Left cardiac atrium (tissue), 4 donors: Measurements from ENCODE around the gene GMDS. TPM values are rescaled to one million over a fixed set of nuclear protein-coding genes. Genes with fewer than 3 reads are reported as not detected.

ENCODE experiments used
- ATAC-seq, 2 donors: fragments of 200-7000 bp; cut with Tn5 transposase; one replicate each; pipeline ENCODE4 v1.9.1; 2020; ENCODE audit warnings: mild to moderate bottlenecking in 2 of 2, moderate library complexity in 2 of 2
- DNase-seq: peaks from one replicate; pipeline ENCODE4 v3.0.0-alpha.2; 2020
- intact Hi-C, 2 donors: fragments of 100-400 bp; cut with DNase I; formaldehyde crosslinking; loops; one replicate each; pipeline versions ENCODE4 v1.14.1 to v1.15.1; 2022 to 2023
- total RNA-seq, 2 donors: library from RNA; stranded (reverse); fragmentation: NEBNext Ultra II Directional; extraction: Animal tissue kit (Norgen Biotek cat#: 25700); gene quantifications; one replicate each; pipeline ENCODE4 v1.2.1, GENCODE V29; 2021
- donor health status: DM: no; HTN: yes; CAD: no.
- donor health status: DM: no; HTN: yes; CAD: no; lungs with severe emphysema.
- donor health status: DM: yes; HTN: yes; CAD: no.
- donor health status: Dilated cardiomyopathy.

The GMDS gene
- total RNA-seq, 2 donors from 2014 or later, result 8.4 to 20.8 TPM

GRCh38 chr6:1790684-1791083, 454.7 kb downstream of the GMDS start:
- DNase-seq (no peak), ATAC-seq (no peak)
- intact Hi-C loops, result no loop called here

- DNase-seq (no peak), ATAC-seq (peak in 1 of 2 donors; percentile 38)
Observed at GRCh38 chr6:1789092-1789491, 456.3 kb downstream of the GMDS start.

GRCh38 chr6:1787894-1788293, 457.5 kb downstream of the GMDS start:
- intact Hi-C loops, result no loop called here
- peak; percentile 57 for DNase-seq
- ATAC-seq, result peak; percentile 57 to 89

More at GRCh38 chr6:1789092-1789491, 456.3 kb downstream of the GMDS start:
- intact Hi-C loops, result no loop called here

GRCh38 chr6:1786455-1787453, 458.7 kb downstream of the GMDS start:
- no peak for DNase-seq
- intact Hi-C loops, result no loop called here
- no peak for ATAC-seq

- peak; percentile 38 for DNase-seq
- peak; percentile 48 to 53 for ATAC-seq
- intact Hi-C loops, result no loop called here
Observed at GRCh38 chr6:1784422-1784884, 461.0 kb downstream of the GMDS start.

- DNase-seq (no peak), ATAC-seq (no peak)
- intact Hi-C loops, result no loop called here
Observed at GRCh38 chr6:1781817-1782184, 463.6 kb downstream of the GMDS start.

- DNase-seq (no peak), ATAC-seq (no peak)
- intact Hi-C loops, result no loop called here
Observed at GRCh38 chr6:1781152-1781816, 464.1 kb downstream of the GMDS start.

GRCh38 chr6:1780251-1780867, 465.0 kb downstream of the GMDS start:
- intact Hi-C loops, result no loop called here
- DNase-seq (no peak), ATAC-seq (no peak)

- ATAC-seq (peak; percentile 60 to 67), DNase-seq (peak; percentile 39)
- intact Hi-C loops, result no loop called here
Observed at GRCh38 chr6:1778686-1779235, 466.6 kb downstream of the GMDS start.

- no peak for DNase-seq
- ATAC-seq, result no peak
- intact Hi-C loops, result no loop called here
Observed at GRCh38 chr6:1777921-1778685, 467.3 kb downstream of the GMDS start.

- DNase-seq (no peak), ATAC-seq (no peak)
- intact Hi-C loops, result no loop called here
Observed at GRCh38 chr6:1775441-1775840, 470.0 kb downstream of the GMDS start.

GRCh38 chr6:1774226-1774915, 471.0 kb downstream of the GMDS start:
- intact Hi-C loops, result no loop called here
- DNase-seq (no peak), ATAC-seq (no peak)

GRCh38 chr6:1773700-1774099, 471.7 kb downstream of the GMDS start:
- no peak for ATAC-seq
- DNase-seq, result no peak
- intact Hi-C loops, result no loop called here

GRCh38 chr6:1770968-1771723, 474.3 kb downstream of the GMDS start:
- no peak for DNase-seq
- ATAC-seq, result no peak
- intact Hi-C loops, result no loop called here

- ATAC-seq (no peak), DNase-seq (no peak)
- intact Hi-C loops, result no loop called here
Observed at GRCh38 chr6:1770435-1770843, 475.0 kb downstream of the GMDS start.

- intact Hi-C loops, result no loop called here
- DNase-seq (peak; percentile 54), ATAC-seq (peak; percentile 87 to 92)
Observed at GRCh38 chr6:1767481-1768246, 477.7 kb downstream of the GMDS start.

- intact Hi-C loops, result no loop called here
- DNase-seq (peak; percentile 69), ATAC-seq (peak; percentile 39 to 54)
Observed at GRCh38 chr6:1766654-1767053, 478.8 kb downstream of the GMDS start.
